ENCODE results near the gene NBR1. TPM values are rescaled to one million over a fixed set of nuclear protein-coding genes. Genes with fewer than 3 reads are reported as not detected.
"Not testable (repeated sequence)": the region's sequence is repeated elsewhere in the genome, so short reads cannot be mapped to it uniquely, and the experiment has no call there.

NBR1 gene
- total RNA-seq, 1 experiment from 2014 or later = 60.8 TPM

DNA sequence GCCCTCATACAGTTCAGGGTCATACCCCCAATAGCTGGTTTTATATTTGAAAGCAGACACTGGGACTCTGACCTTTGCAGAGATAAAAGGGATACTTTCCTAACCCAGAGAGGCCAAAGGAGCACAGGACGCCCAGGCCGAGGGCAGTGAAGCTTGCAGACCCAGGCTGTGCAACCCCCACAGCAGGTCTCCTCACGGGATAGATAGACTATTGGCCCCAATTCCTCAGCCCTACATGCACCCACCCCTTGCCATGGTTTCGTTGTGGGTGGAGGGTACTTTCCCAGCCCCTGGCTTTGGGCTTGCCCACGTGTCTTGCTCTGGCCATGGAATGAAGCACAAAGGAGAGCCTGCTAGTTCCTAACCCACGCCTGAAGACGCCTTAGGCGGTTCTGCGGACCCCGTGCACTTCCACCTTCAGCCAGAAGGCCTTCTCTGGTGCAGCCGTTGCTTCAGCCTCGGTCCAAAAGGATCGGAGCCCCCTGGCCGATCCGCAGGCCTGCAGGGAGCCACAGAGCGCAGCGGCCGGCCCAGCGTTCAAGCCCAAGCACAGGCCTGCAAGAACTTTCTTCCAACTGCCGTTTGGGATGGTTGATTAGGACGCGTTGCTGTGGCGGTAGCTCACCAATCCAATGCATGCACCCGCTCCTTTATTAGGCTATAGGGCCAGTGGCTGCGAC, 36.1 kb upstream of the NBR1 start:
- H3K4me1 ChIP-seq (ENCODE audit: control insufficient read depth in 1 of 2, insufficient read depth in 2 of 2, low read length in 2 of 2) = peaks cover 4 to 6% of the 10 kb centered on the region in 2 experiments
- peaks cover 6 to 14% of the 10 kb centered on the region in 2 experiments; a peak in 1 of 4 replicates for H3K36me3 ChIP-seq (ENCODE audit: control insufficient read depth in 1 of 2, insufficient read depth in 2 of 2, low read length in 2 of 2)
- no peak overlapping the region for H3K4me3 ChIP-seq (replicated peaks in 1 of 2; ENCODE audit: low read depth in 1 of 2, low read length in 2 of 2)
- DNase-seq (ENCODE audit: low read depth, low spot score) (no peak), ATAC-seq (no peak)
- no peaks in the 10 kb centered on the region for H3K27me3 ChIP-seq (ENCODE audit: insufficient read depth, low read length)
- TF ChIP-seq POLR2AphosphoS5 (IDR thresholded peaks at IDR 0.05; ENCODE audit: low read depth, low read length) (peak; percentile 26; the same call in 1 of the 2 replicates), RAD21 (IDR thresholded peaks at IDR 0.05; ENCODE audit: low read depth) (no peak), CBX3 (IDR thresholded peaks at IDR 0.05; ENCODE audit: low read depth) (no peak)
- no peaks in the 10 kb centered on the region for H3K9me2 ChIP-seq (ENCODE audit: insufficient read depth)
- intact Hi-C loops (cut with micrococcal nuclease) = no loop called here
- H3K9ac ChIP-seq (ENCODE audit: low read length) = no peak overlapping the region
- no peak overlapping the region for H2AFZ ChIP-seq (ENCODE audit: low read depth, low read length, poor library complexity, severe bottlenecking)
- peaks cover 1% of the 10 kb centered on the region; the same call in 1 of the 2 replicates for H3K79me2 ChIP-seq (ENCODE audit: insufficient read depth, low read length)
- H3K9me3 ChIP-seq (ENCODE audit: control insufficient read depth in 1 of 2, insufficient read depth in 1 of 2, low read depth in 1 of 2, low read length in 2 of 2) = no peaks in the 10 kb centered on the region
- H3K27ac ChIP-seq (ENCODE audit: low read depth, low read length) = no peak overlapping the region
- POLR2A ChIA-PET = no interaction called here
- CTCF ChIA-PET = no interaction called here
- BruUV-seq (replicated peaks) = no TSS peak
- no peaks in the 10 kb centered on the region for H4K20me1 ChIP-seq (ENCODE audit: insufficient read depth)
- no peak overlapping the region for H3K4me2 ChIP-seq (ENCODE audit: low read length)
- RAD21 ChIA-PET (ENCODE audit: low non-redundant PET in 1 of 2, low total read pairs in 2 of 2, uncharacterized antibody in 2 of 2, unreplicated experiment in 2 of 2) = no interaction called here

DNA sequence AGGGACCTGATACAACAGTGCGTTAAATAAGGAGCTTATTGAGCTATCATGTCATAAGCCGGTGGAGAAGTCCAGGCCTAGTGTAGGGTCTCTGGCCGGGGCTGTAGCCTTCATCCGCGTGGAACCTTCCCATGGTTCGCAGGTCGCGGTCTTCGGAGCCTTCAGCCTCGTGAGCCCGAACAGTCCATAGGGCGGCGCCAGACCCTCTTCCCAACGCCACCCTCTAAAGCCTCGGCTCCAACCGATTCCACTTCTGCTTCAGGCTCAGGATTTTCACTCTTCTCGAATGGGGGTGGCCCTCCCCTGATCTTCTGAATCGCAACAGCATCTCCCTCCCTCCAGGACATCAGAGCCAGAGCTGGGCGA, 35.6 kb upstream of the NBR1 start:
- DNase-seq (ENCODE audit: low read depth, low spot score) (no peak), ATAC-seq (no peak)
- H3K4me1 ChIP-seq (ENCODE audit: control insufficient read depth in 1 of 2, insufficient read depth in 2 of 2, low read length in 2 of 2) = peaks cover 4 to 6% of the 10 kb centered on the region in 2 experiments
- BruUV-seq (replicated peaks) = no TSS peak
- intact Hi-C loops (cut with micrococcal nuclease) = no loop called here
- no peaks in the 10 kb centered on the region for H3K9me3 ChIP-seq (ENCODE audit: control insufficient read depth in 1 of 2, insufficient read depth in 1 of 2, low read depth in 1 of 2, low read length in 2 of 2)
- no peaks in the 10 kb centered on the region for H3K27me3 ChIP-seq (ENCODE audit: insufficient read depth, low read length)
- H4K20me1 ChIP-seq (ENCODE audit: insufficient read depth) = no peaks in the 10 kb centered on the region
- no peaks in the 10 kb centered on the region for H3K9me2 ChIP-seq (ENCODE audit: insufficient read depth)
- no peak overlapping the region for H3K4me3 ChIP-seq (replicated peaks in 1 of 2; ENCODE audit: low read depth in 1 of 2, low read length in 2 of 2)
- TF ChIP-seq CEBPB (IDR thresholded peaks at IDR 0.05; ENCODE audit: low read depth) (no peak), EZH2phosphoT487 (IDR thresholded peaks at IDR 0.05; ENCODE audit: borderline replicate concordance) (no peak), TCF7L2 (IDR thresholded peaks at IDR 0.05; ENCODE audit: borderline replicate concordance, extremely low read depth, insufficient read depth, insufficient read length) (no peak), ZNF274 (IDR thresholded peaks at IDR 0.05; ENCODE audit: low read depth, low read length) (no peak), SRF (IDR thresholded peaks at IDR 0.05; ENCODE audit: low read depth) (no peak)
- TF ChIP-seq, protein P1, sequence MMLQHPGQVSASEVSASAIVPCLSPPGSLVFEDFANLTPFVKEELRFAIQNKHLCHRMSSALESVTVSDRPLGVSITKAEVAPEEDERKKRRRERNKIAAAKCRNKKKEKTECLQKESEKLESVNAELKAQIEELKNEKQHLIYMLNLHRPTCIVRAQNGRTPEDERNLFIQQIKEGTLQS (IDR thresholded peaks at IDR 0.05) = no peak
- TF ChIP-seq, protein P2, sequence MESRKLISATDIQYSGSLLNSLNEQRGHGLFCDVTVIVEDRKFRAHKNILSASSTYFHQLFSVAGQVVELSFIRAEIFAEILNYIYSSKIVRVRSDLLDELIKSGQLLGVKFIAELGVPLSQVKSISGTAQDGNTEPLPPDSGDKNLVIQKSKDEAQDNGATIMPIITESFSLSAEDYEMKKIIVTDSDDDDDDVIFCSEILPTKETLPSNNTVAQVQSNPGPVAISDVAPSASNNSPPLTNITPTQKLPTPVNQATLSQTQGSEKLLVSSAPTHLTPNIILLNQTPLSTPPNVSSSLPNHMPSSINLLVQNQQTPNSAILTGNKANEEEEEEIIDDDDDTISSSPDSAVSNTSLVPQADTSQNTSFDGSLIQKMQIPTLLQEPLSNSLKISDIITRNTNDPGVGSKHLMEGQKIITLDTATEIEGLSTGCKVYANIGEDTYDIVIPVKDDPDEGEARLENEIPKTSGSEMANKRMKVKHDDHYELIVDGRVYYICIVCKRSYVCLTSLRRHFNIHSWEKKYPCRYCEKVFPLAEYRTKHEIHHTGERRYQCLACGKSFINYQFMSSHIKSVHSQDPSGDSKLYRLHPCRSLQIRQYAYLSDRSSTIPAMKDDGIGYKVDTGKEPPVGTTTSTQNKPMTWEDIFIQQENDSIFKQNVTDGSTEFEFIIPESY (IDR thresholded peaks at IDR 0.05; ENCODE audit: extremely low read depth, insufficient replicate concordance, low read length) = no peak
- POLR2A ChIA-PET = no interaction called here
- peaks cover 6 to 14% of the 10 kb centered on the region in 2 experiments; a peak in 1 of 4 replicates for H3K36me3 ChIP-seq (ENCODE audit: control insufficient read depth in 1 of 2, insufficient read depth in 2 of 2, low read length in 2 of 2)
- H3K79me2 ChIP-seq (ENCODE audit: insufficient read depth, low read length) = no peaks in the 10 kb centered on the region; the same call in 1 of the 2 replicates
- RAD21 ChIA-PET (ENCODE audit: low non-redundant PET in 1 of 2, low total read pairs in 2 of 2, uncharacterized antibody in 2 of 2, unreplicated experiment in 2 of 2) = no interaction called here
- no peak overlapping the region for H3K9ac ChIP-seq (ENCODE audit: low read length)
- H3K27ac ChIP-seq (ENCODE audit: low read depth, low read length) = no peak overlapping the region
- no peak overlapping the region for H3K4me2 ChIP-seq (ENCODE audit: low read length)
- CTCF ChIA-PET = no interaction called here
- H2AFZ ChIP-seq (ENCODE audit: low read depth, low read length, poor library complexity, severe bottlenecking) = no peak overlapping the region

DNA sequence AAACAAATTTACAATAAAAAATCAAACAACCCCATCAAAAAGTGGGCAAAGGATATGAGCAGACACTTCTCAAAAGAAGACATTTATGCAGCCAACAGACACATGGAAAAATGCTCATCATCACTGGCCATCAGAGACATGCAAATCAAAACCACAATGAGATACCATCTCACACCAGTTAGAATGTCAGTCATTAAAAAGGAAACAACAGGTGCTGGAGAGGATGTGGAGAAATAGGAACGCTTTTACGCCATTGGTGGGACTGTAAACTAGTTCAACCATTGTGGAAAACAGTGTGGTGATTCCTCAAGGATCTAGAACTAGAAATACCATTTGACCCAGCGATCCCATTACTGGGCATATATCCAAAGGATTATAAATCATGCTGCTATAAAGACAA, 34.4 kb upstream of the NBR1 start:
- TSS peak; percentile 6 for BruUV-seq (replicated peaks)

More for the DNA sequence above, 34.4 kb upstream of the NBR1 start:
- H3K27me3 ChIP-seq (ENCODE audit: insufficient read depth, low read length); H3K79me2 ChIP-seq (ENCODE audit: insufficient read depth, low read length); H4K20me1 ChIP-seq (ENCODE audit: insufficient read depth); H3K4me1 ChIP-seq (ENCODE audit: control insufficient read depth in 1 of 2, insufficient read depth in 2 of 2, low read length in 2 of 2); DNase-seq (ENCODE audit: low read depth, low spot score); H3K9me3 ChIP-seq (ENCODE audit: control insufficient read depth in 1 of 2, insufficient read depth in 1 of 2, low read depth in 1 of 2, low read length in 2 of 2); intact Hi-C loops (cut with micrococcal nuclease); H3K4me2 ChIP-seq (ENCODE audit: low read length); CTCF ChIA-PET; H3K4me3 ChIP-seq (replicated peaks in 1 of 2; ENCODE audit: low read depth in 1 of 2, low read length in 2 of 2); RAD21 ChIA-PET (ENCODE audit: low non-redundant PET in 1 of 2, low total read pairs in 2 of 2, uncharacterized antibody in 2 of 2, unreplicated experiment in 2 of 2); H2AFZ ChIP-seq (ENCODE audit: low read depth, low read length, poor library complexity, severe bottlenecking); ATAC-seq; POLR2A ChIA-PET; H3K9ac ChIP-seq (ENCODE audit: low read length); H3K27ac ChIP-seq (ENCODE audit: low read depth, low read length); H3K9me2 ChIP-seq (ENCODE audit: insufficient read depth): not testable (repeated sequence)
- H3K36me3 ChIP-seq (ENCODE audit: control insufficient read depth in 1 of 2, insufficient read depth in 2 of 2, low read length in 2 of 2) = peaks cover 6 to 14% of the 10 kb centered on the region in 2 experiments; a peak in 1 of 4 replicates
